Measurements from ENCODE around the gene MOB3C.

MOB3C gene

DNA sequence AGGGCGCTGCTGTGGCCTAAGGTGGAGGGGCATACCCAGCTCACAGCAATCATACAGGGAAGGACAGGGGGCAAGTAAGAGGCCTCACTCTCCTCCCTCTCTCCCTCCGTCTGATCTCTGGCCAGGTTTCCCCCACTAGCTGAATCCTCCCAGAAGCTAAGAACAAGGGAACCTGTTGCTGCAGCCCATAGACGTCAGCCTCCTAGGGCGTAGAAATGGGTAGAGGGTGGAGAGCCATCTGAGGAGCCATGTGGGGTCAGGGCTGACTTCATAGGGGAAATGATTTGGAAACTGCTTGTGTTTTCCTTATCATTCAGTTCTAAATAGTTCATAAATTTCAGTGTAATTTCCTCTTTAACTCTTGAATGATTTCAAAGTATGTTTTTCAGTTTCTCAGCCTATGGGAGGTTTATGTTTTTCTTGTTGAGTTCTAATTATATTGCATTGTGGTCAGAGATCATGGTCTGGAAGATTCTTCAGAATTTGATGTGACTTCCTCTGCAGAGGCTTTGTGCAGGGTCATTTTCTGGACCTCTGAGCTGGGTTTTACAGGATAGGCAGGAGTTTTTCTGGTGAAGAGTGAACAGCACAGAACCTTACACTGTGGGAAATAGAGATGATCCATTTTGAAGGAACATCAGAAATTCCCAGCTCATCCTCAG is 2.3 kb upstream of the MOB3C start:
- Mint-ChIP-seq H3K9me3 (no peaks in the 10 kb centered on the region), H3K27me3 (no peaks in the 10 kb centered on the region), H3K4me3 (no peak overlapping the region), H3K4me1 (peaks cover 33% of the 10 kb centered on the region), H3K27ac (no peak overlapping the region)
- DNase-seq (no peak), ATAC-seq (no peak)

DNA sequence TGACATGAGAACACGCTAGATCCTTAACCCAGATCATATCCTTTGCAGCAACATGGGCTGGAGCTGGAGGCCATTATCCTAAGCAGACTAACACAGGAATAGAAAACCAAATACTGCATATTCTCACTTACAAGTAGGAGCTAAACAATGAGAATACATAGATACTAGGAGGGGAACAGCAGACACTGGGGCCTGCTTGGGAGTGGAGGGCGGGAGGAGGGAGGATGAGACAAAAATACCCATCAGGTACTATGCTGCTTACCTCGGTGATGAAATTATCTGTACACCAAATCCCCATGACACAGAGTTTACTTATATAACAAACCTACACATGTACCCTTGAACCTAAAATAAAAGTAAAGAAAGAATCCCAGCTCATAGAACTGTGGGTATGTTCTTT is 1.2 kb upstream of the MOB3C start:
- Mint-ChIP-seq H3K9me3 (no peaks in the 10 kb centered on the region), H3K27me3 (no peaks in the 10 kb centered on the region), H3K4me1 (peaks cover 44% of the 10 kb centered on the region), H3K27ac (no peak overlapping the region), H3K4me3 (no peak overlapping the region)
- ATAC-seq (no peak), DNase-seq (no peak)

DNA sequence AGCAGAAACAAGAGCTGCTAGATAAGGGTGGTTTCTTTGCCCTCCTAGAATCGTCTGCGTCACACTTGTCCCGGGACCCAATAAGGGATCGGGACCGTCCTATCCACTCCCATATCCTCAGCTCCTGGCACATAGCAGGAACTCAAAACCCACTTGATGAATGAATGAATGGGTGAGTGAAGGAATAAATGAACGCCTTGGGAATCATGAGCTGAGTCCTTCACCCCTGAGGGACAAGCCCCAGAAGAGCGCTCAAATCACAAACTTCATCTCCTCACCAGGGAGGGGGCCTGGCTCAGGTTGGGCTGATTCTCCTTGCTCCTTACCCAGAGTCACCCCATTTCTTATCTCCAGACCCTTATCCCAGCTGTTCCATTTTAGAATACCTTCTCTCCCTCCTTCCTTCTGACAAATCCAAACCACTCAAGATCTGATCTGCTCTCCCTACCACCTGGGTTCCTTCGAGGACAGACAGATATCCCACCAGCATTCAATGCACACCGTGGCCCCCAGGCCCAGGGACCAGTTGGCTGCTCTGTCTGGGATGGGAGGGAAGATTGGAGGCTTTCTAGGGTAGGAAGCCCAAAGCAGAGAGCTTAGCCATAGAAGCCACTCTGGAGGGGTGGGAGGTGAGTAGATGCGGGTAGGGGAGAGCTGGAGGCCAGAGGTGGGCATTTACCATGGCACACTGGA is 643 bp upstream of the MOB3C start:
- Mint-ChIP-seq H3K27ac (peak overlapping the region; percentile 5 to 94), H3K4me1 (peaks cover 50% of the 10 kb centered on the region), H3K4me3 (peak overlapping the region; percentile 95), H3K9me3 (no peaks in the 10 kb centered on the region), H3K27me3 (no peaks in the 10 kb centered on the region)
- no peak for ATAC-seq
- DNase-seq, result no peak

DNA sequence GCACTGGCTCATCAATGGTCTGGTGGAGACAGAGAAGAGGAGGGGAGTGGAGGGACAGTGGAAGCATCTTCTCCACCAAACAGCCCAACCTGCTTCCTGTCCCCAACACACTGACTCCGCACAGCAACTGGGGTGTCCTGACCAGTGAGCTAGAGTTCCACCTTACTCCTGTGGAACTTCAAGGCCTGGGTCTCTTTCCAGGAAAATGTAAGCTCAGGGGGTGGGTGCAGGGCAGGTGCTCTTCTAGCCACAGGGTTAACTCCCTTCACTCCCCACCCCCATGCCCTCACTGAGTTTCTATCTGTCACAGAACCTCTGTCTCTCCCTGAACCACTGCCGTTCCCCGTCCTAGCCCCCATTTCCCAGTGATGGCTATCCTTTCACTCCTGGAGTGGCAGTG is 876 bp downstream of the MOB3C start:
- DNase-seq (peak in 1 of 2 donors; percentile 39), ATAC-seq (peak; percentile 65)
- peak overlapping the region; percentile 92 for H3K27ac Mint-ChIP-seq
- H3K9me3 Mint-ChIP-seq, result no peaks in the 10 kb centered on the region
- H3K27me3 Mint-ChIP-seq, result no peaks in the 10 kb centered on the region
- peak overlapping the region; percentile 95 for H3K4me3 Mint-ChIP-seq
- peaks cover 58% of the 10 kb centered on the region for H3K4me1 Mint-ChIP-seq

DNA sequence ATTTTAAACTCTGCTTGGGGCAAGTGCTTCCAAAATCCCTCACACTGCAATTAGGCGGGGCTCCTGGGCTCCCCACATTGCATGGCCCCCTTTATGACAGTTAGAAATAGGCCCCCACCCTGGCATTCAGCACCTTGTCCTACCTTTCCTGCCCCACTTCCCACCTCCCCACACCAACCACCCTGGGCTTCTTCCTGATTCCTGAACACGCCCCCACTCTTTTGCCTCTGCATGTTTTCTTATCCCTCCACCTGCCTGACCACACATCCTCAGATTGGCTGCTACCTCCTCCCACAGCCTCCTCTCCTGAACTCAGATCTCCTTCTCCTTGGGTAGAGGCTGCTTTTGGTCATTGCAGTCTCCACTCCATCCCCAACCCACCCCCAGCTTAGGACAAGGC is 1.5 kb downstream of the MOB3C start:
- DNase-seq (no peak), ATAC-seq (no peak)
- peak overlapping the region; percentile 95 for H3K4me3 Mint-ChIP-seq
- H3K27me3 Mint-ChIP-seq, result no peaks in the 10 kb centered on the region
- no peaks in the 10 kb centered on the region for H3K9me3 Mint-ChIP-seq
- H3K27ac Mint-ChIP-seq, result no peak overlapping the region
- H3K4me1 Mint-ChIP-seq, result peaks cover 58% of the 10 kb centered on the region

DNA sequence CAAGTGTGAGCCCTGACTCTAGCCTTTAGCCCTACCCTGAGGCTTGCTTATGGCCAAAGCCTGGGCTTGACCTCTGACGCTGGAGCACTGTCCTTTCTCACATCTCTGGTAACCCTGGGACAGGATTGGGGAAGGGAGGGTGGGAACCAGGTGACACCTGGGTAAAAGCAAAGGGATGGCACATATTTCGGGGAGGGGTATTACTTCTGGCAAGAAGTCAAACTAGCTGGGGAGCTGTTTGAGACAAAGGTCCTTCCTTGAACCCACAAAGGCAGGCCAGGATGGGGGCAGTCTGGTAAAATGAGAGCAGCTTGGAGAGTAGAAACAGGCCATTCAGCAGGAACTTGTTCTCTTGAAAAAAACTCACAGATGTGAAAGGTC is 2.0 kb downstream of the MOB3C start:
- peak overlapping the region in 1 of 2 donors; percentile 95 for H3K4me3 Mint-ChIP-seq
- no peaks in the 10 kb centered on the region for H3K9me3 Mint-ChIP-seq
- H3K27me3 Mint-ChIP-seq, result no peaks in the 10 kb centered on the region
- no peak overlapping the region for H3K27ac Mint-ChIP-seq
- no peak for DNase-seq
- no peak for ATAC-seq
- peaks cover 58% of the 10 kb centered on the region for H3K4me1 Mint-ChIP-seq

DNA sequence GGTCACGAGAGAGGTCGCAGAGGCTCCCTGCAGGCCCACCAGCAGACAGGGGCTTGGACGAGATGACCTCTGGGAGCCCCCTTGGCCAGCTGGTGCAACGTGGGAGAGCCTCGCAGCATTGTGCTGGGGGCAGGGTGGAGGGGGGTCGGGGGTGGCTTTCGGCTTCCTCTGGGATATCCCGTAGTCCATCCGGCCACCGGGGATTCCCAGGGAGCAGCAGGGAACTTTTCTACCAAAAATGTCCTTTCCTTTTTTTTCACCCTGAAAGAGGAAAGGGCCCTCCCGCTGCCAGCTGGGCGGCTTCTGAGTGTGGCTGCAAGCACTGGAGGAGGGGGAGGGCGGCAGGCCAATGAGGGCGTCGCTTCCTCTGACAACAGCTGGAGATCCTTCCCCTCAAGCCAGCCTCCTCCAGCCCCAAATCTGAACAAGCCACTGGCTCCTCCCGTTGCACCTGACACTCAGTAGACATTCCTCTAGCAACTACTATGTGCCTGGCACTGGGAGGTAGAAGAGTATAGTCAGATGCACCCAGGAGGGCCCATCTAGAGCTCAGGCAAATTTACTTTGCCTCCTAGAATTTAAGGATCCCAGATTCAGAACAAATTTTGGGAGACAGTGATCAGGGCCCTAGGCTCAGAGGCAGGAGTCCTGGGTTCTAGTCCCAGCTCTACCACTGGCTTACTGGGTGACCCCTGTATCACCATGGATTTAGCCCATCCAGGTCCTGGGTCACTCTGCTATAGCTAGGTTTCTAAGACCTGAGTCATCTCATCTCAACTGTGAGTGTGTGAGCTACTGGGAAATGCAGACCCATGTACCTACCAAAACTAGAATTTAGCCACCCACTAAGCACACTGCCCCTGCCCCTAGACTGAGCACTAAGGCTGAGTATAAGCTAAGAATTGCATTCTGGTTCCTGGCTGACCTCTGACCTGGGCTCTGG is 2.7 kb downstream of the MOB3C start:
- ATAC-seq, result peak; percentile 22
- Mint-ChIP-seq H3K27ac (no peak overlapping the region), H3K4me1 (peaks cover 58% of the 10 kb centered on the region), H3K27me3 (no peaks in the 10 kb centered on the region), H3K9me3 (no peaks in the 10 kb centered on the region), H3K4me3 (peak overlapping the region; percentile 28 to 41)
- no peak for DNase-seq

DNA sequence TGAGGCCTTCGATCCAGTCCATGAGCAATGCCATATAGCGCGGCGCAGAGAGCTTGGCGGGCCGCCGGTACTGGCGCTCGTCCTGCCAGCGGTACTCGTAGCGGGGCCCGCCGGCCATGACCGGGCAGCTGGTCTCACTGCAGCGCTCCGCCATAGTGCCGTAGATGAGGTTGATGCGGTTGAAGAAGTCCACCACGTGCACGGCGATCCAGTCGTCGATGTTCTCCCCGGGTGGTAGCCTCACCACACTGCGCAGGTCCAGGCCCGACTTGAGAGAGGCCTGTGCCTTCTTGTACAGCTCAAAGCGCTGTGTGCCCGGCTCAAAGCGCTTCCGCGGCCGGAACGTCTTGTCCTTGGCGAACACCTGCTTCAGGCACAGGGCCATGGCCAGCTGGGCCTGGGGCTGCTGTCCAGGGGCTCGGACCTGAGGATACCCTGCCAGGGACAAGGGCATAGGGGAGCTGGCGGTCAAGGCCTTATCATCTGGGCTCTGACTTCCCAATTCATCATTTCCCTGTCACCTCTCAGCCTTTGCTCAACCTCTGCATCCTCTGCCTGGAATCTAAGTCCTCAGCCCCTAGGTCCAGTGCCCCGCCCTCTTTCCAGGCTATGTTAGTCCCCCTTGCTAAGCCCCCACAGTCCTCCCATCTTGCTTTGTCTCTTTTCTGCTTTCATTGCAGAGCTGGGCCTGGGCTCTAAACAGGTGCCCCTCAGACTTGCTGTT is 3.5 kb downstream of the MOB3C start:
- ATAC-seq (no peak), DNase-seq (no peak)
- peak overlapping the region in 1 of 2 donors; percentile 28 for H3K4me3 Mint-ChIP-seq
- no peaks in the 10 kb centered on the region for H3K9me3 Mint-ChIP-seq
- no peak overlapping the region for H3K27ac Mint-ChIP-seq
- peaks cover 58% of the 10 kb centered on the region for H3K4me1 Mint-ChIP-seq
- H3K27me3 Mint-ChIP-seq, result no peaks in the 10 kb centered on the region

DNA sequence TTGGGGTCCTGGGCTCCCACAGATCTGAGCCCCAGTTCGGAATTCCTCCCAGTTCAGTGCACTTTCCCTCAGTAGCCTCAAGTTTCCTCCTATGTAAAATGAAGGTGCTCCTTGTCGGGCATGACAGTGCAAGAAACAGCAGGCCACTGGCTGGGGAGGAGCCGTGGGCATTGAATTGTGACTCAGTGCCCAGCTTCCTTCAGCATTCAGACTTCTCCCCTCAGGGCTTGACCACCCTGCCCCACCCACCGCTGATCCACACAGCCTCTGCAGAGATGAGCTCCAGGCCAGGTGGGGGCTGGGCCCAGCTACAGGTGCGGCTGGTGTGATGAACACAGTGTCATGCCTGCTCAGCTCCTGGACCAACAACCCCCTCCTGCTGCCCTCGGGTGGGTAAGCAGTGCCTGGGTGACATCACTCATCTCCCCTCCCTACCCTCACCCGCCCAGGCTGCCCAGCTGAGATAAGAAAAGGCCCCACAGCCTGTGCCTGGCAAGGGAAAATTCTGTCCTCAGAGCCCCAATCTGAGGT is 4.9 kb downstream of the MOB3C start:
- Mint-ChIP-seq H3K27me3 (no peaks in the 10 kb centered on the region), H3K27ac (no peak overlapping the region), H3K9me3 (no peaks in the 10 kb centered on the region), H3K4me3 (no peak overlapping the region), H3K4me1 (peaks cover 47% of the 10 kb centered on the region)
- DNase-seq, result no peak
- no peak for ATAC-seq

DNA sequence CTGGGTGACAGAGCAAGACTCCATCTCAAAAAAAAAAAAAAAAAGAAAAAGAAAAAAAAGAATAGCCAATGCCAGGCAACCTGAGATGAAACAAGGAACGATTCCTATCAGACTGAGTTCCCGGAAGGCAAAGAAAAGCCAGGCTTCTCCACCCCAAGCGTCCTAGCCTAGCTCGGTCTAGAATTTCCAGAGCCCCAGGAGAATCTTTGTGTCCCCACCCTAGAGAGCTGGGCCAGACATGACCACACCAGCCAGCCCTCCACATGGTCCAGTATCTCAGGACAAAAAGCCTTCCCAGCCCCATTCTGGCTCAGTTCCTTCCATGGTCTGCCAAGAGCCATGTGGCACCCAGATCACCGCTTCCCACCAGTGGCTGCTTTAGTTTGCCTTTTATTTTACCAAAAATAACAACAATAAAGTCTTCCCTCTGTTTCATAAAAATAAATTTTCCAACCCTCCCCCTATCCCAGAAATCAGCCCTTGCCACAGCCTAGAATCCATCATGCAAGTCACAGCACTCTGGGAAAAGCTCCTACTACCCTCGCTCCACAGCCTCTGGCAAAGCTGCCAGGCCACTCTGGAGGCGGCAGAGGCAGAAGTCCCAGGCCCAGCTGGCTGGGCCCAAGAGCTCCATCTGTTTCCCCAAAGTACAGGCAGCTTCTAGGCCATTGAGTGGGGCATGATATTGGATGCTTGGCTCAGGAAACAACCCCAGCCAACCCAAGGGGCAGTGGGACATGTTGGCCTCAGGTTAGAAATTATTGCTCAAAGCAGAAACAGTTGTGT is 9.1 kb downstream of the MOB3C start:
- Mint-ChIP-seq H3K27me3 (no peaks in the 10 kb centered on the region), H3K27ac (peak overlapping the region in 1 of 2 donors; percentile 73), H3K4me3 (no peak overlapping the region), H3K4me1 (peaks cover 48% of the 10 kb centered on the region), H3K9me3 (no peaks in the 10 kb centered on the region)
- no peak for DNase-seq
- ATAC-seq, result no peak

DNA sequence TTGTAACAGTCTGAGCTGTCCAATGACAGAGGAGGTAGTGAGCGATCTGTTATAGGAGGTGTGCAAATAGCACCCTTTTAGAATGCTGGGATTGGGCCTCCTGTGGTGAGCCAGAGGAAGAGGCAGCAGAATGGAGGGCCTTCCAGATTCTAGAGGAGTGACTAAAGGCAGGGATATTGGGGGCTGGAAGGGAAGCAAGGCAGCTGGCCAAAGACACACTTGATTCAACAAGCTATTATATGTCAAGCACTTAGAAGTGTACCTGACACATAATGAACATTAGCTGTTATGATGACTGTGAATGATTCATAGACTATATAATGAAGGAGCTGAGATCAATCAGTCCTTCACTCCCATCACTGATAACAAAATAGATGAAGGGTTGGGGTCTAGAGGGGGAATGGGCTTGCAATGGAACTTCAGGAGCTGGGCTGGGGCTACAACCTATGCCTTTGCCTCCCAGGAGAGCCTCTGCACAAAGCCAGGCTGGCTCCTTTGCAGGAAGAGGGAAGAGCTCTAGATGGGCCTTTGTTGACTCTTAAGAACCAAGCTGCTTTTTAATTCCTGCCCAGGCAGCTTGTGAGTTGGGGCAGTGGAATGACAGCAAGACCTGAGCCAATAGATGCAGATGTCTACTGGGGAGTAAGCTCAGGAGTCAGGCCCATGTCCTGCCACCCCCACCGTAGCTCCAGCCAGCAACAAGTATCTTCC is 10.2 kb downstream of the MOB3C start:
- DNase-seq (no peak), ATAC-seq (no peak)
- no peak overlapping the region for H3K27ac Mint-ChIP-seq
- no peak overlapping the region for H3K4me3 Mint-ChIP-seq
- peaks cover 47% of the 10 kb centered on the region for H3K4me1 Mint-ChIP-seq
- no peaks in the 10 kb centered on the region for H3K9me3 Mint-ChIP-seq
- no peaks in the 10 kb centered on the region for H3K27me3 Mint-ChIP-seq

DNA sequence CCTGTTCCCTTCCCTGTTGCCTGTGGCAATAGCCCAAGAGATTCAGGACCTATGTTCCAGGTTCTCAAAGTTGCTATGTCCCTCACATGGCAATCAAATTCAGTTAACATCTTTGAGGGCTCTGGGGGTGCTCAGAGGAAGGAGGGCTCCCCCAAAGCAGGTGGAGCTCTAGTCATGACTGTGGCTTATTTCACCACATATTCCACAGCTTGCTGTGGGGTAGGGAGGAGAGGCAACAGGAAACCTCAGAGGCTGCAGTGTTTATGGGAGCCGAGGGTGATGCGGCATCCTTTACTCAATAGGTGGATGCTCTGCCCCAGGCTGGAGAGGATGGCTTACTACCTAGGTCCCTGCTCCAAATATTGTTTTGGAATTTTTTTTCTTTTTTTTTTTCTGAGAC is 11.4 kb downstream of the MOB3C start:
- ATAC-seq, result peak; percentile 11
- peak overlapping the region; percentile 88 to 92 for H3K4me3 Mint-ChIP-seq
- no peak overlapping the region for H3K27ac Mint-ChIP-seq
- no peak for DNase-seq
- no peaks in the 10 kb centered on the region for H3K27me3 Mint-ChIP-seq
- peaks cover 50% of the 10 kb centered on the region for H3K4me1 Mint-ChIP-seq
- no peaks in the 10 kb centered on the region for H3K9me3 Mint-ChIP-seq

DNA sequence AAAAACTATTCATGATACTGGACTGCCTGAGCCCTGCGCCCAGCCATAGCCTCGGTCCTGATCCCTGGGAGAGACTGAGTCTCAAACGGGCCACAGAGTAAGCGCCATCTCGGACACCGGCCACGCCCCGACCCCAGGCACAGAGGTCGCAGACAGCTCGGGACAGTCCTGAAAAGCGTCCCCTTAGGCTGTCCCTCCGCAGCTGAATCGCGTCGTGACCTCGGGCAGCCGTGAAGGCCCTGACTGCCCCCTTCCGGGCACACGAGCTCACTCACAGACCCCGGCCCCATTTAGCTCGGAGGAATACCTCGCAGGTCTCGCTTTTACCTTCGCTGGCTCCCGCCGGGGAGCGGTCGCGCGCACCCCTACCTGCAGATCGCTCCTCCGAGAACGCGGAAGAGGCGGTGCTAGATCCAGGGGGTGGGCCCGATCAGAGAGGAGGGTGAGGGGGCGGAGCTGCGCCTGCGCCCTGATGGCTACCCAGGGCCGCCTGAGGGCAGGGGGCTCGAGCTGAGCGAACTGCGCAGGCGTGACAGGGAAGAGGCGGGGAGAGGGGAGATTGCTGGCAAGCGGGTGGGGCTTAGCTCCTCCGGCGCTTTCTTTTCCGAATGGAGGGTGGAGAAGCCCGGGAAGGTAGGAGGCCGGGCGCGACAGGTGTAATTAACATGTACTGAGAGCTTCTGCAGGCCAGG is 12.6 kb downstream of the MOB3C start, which contains the start of gene MKNK1:
TSS of gene MKNK1 (minus strand) at position 411 of the 692 bp plus-strand sequence. CDS start 20,941 bp downstream, outside the sequence.
- ATAC-seq, result peak; percentile 96
- no peaks in the 10 kb centered on the region for H3K27me3 Mint-ChIP-seq
- peak; percentile 96 to 97 for DNase-seq
- peaks cover 62% of the 10 kb centered on the region for H3K4me1 Mint-ChIP-seq
- peak within 1 kb of the TSS; percentile 79 to 84 for H3K27ac Mint-ChIP-seq
- no peaks in the 10 kb centered on the region for H3K9me3 Mint-ChIP-seq
- peak within 1 kb of the TSS; percentile 88 to 92 for H3K4me3 Mint-ChIP-seq
